Effector memory CD8-positive, alpha-beta T cell (primary cell): ENCODE measurements around the gene IBSP.

Experiments used
- ATAC-seq: fragments of 150-1000 bp; cut with Tn5 transposase; replicated peaks from 2 replicates; pipeline ENCODE4 v1.10.0; 2021; ENCODE audit warnings: mild to moderate bottlenecking, moderate library complexity
- DNase-seq, 3 experiments: peaks; one replicate each; pipeline ENCODE4 v3.0.0; 2021
- H3K27ac Mint-ChIP-seq, 2 donors: one replicate each; pipeline ENCODE4 v1.8.0; 2022; ENCODE audit warnings: mild to moderate bottlenecking in 2 of 2, mixed read lengths in 2 of 2, moderate library complexity in 2 of 2
- H3K27me3 Mint-ChIP-seq, 2 donors: one replicate each; pipeline ENCODE4 v1.8.0; 2022; ENCODE audit warnings: mixed read lengths in 2 of 2
- H3K36me3 Mint-ChIP-seq: one replicate; pipeline ENCODE4 v1.8.0; 2022; ENCODE audit warnings: mild to moderate bottlenecking, moderate library complexity, mixed read lengths; ENCODE audit not compliant: insufficient read depth
- H3K4me1 Mint-ChIP-seq, 2 donors: one replicate each; pipeline ENCODE4 v1.8.0; 2022; ENCODE audit warnings: low read depth in 2 of 2, mixed read lengths in 2 of 2
- H3K4me3 Mint-ChIP-seq, 2 donors: one replicate each; pipeline ENCODE4 v1.8.0; 2022; ENCODE audit warnings: mild to moderate bottlenecking in 2 of 2, mixed read lengths in 2 of 2, moderate library complexity in 2 of 2
- H3K9me3 Mint-ChIP-seq, 2 donors: one replicate each; pipeline ENCODE4 v1.8.0; 2022; ENCODE audit warnings: mixed read lengths in 2 of 2
- total RNA-seq, 9 experiments: gene quantifications; one replicate each; lab custom pipeline; 2026; lab: John Stamatoyannopoulos, UW

IBSP gene, protein sequence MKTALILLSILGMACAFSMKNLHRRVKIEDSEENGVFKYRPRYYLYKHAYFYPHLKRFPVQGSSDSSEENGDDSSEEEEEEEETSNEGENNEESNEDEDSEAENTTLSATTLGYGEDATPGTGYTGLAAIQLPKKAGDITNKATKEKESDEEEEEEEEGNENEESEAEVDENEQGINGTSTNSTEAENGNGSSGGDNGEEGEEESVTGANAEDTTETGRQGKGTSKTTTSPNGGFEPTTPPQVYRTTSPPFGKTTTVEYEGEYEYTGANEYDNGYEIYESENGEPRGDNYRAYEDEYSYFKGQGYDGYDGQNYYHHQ
- total RNA-seq = 0 reads per million in 9 experiments

DNA sequence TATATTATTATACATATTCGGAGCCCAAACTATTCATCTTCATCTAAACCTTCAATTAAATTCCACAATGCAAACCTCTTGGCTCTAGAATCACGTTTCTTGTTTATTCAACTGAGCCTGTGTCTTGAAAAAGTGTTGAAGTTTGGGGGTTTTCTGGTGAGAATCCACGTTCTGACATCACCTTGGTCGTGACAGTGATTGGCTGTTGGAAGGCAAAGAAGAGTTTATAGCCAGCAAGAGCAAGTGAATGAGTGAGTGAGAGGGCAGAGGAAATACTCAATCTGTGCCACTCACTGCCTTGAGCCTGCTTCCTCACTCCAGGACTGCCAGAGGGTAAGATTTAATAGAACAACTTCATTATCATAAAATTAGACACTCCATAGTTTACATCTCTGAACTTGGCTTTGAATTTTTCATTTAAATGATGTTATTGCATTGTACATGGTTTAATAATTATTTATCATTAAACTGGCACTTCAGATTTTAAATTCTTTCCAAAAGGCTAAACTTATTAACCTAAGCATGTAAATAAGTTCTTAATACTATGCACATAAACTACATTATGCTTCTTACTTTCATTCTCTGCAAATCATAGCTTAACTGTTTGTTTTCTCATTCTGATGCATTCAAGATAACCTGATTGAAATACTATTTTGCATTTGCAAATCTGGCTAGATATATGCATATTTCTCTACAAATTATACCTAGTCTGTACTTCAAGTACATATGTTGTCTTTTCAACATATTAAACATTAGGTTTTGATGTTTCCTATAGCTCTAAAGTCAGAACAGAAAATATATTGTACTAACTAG, at the start of gene IBSP:
Gene IBSP, plus strand, starts transcription at position 254 of the 813 bp plus-strand sequence. CDS start 2,808 bp downstream, outside the sequence.
- Mint-ChIP-seq H3K9me3 (no peaks in the 10 kb centered on the region), H3K27ac (no peak within 1 kb of the TSS), H3K36me3 (no peaks in the 10 kb centered on the region), H3K27me3 (peaks cover 0 to 7% of the 10 kb centered on the region in 2 donors), H3K4me3 (no peak within 1 kb of the TSS), H3K4me1 (no peaks in the 10 kb centered on the region)
- ATAC-seq (no peak), DNase-seq (no peak)

DNA sequence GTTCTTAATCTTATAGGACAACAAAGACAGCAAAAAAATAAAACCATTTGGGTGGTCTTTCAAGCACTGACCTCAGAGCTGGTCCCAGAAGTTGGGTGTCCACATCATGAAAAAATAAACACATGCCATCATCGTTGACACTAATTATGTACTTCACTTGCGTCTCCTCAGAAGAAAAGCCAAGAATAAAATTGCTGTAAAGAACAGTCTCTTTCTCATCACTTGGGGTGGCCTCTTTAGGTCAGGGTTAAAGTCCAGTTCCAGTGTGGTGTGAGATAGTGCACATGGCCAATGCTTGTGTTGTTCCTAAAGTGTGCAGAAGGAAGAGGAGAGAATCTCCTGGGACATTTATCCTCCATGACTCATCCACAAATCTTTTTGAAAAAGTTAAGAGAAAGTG, 49.5 kb upstream of the IBSP start:
- Mint-ChIP-seq H3K36me3 (no peaks in the 10 kb centered on the region), H3K4me1 (no peaks in the 10 kb centered on the region), H3K4me3 (no peak overlapping the region), H3K9me3 (peaks cover 2 to 7% of the 10 kb centered on the region in 2 donors), H3K27ac (no peak overlapping the region), H3K27me3 (no peaks in the 10 kb centered on the region)
- ATAC-seq (no peak), DNase-seq (no peak)

- Mint-ChIP-seq H3K27ac (no peak overlapping the region), H3K27me3 (peaks cover 0 to 5% of the 10 kb centered on the region in 2 donors), H3K36me3 (no peaks in the 10 kb centered on the region), H3K9me3 (peaks cover 0 to 3% of the 10 kb centered on the region in 2 donors), H3K4me1 (peaks cover 0 to 1% of the 10 kb centered on the region in 2 donors), H3K4me3 (no peak overlapping the region)
- ATAC-seq (no peak), DNase-seq (no peak)
These were observed 41.1 kb upstream of the IBSP start for GRCh38 chr4:87758270-87758669.

DNA sequence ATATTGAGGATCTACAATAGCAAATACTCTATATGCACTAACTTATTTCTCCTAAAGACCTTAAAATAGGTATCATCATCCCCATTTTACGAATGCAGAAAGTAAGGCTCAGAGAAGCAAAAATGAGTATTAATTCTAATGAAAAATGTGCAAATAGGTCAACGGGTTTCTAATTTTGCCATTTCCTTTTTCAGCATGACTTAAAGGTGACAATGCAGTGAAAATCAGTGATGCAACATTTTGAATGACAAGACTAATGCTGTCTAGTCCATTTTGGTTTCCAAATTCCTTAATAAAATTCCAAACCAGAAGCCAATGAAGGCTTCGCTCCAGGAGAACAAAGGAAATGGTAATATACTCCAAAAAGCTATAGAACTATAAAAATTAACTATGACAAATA, 37.0 kb upstream of the IBSP start:
- Mint-ChIP-seq H3K36me3 (no peaks in the 10 kb centered on the region), H3K27ac (no peak overlapping the region), H3K9me3 (peaks cover 0 to 3% of the 10 kb centered on the region in 2 donors), H3K27me3 (peaks cover 0 to 5% of the 10 kb centered on the region in 2 donors), H3K4me1 (peaks cover 0 to 1% of the 10 kb centered on the region in 2 donors), H3K4me3 (no peak overlapping the region)
- ATAC-seq = no peak
- DNase-seq = no peak

DNA sequence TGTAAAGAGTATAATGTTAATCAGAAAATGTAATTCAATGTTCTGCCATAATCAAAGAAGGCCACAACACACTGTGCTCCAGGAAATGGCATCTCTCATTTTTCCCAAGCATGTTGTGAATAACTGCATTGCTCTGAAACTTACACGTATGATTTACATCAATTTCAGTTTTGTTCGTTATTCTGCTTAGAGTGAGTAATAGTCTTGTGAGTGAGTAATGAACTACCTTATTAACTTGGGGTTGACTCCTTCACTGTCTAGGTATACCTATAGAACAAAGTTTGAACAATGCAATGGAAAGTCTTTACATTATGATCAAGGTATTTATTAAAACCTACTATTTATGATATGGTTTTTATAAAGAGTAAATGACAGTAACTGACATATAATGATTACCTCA, 17.8 kb upstream of the IBSP start:
- H3K27me3 Mint-ChIP-seq = peaks cover 5 to 8% of the 10 kb centered on the region in 2 donors

GRCh38 chr4:87783781-87784180, 15.6 kb upstream of the IBSP start:
- Mint-ChIP-seq H3K27me3 (peaks cover 5 to 8% of the 10 kb centered on the region in 2 donors), H3K36me3 (no peaks in the 10 kb centered on the region), H3K27ac (no peak overlapping the region), H3K4me1 (peaks cover 0 to 1% of the 10 kb centered on the region in 2 donors), H3K9me3 (peaks cover 0 to 2% of the 10 kb centered on the region in 2 donors), H3K4me3 (no peak overlapping the region)
- ATAC-seq (no peak), DNase-seq (no peak)

More for the DNA sequence above, 17.8 kb upstream of the IBSP start:
- DNase-seq (no peak), ATAC-seq (no peak)
- Mint-ChIP-seq H3K4me1 (peaks cover 0 to 1% of the 10 kb centered on the region in 2 donors), H3K27ac (no peak overlapping the region), H3K9me3 (peaks cover 0 to 2% of the 10 kb centered on the region in 2 donors), H3K36me3 (no peaks in the 10 kb centered on the region), H3K4me3 (no peak overlapping the region)

GRCh38 chr4:87785731-87786509, 13.4 kb upstream of the IBSP start:
- Mint-ChIP-seq H3K9me3 (peaks cover 0 to 2% of the 10 kb centered on the region in 2 donors), H3K4me1 (peaks cover 0 to 1% of the 10 kb centered on the region in 2 donors), H3K36me3 (no peaks in the 10 kb centered on the region), H3K27ac (no peak overlapping the region), H3K27me3 (peaks cover 5 to 8% of the 10 kb centered on the region in 2 donors), H3K4me3 (no peak overlapping the region)
- DNase-seq (no peak), ATAC-seq (no peak)

DNA sequence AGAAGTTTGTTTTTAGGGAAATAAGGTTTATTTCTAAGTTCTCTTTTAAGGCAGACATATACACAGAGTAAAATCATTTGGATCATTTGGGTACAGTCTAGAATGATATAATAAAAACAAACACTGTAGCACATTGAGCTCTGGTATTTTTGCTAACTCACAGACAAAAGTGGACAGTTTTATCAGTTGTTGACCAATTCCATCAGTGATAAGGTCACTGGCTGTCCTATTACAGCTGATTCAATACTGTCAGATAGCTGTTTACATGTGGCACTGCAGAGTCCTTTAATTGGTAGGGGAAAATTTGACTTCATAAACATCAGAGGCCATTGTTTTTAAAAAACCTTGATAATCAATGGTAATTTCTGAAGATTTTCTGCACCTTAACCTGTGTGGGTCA, 3.5 kb downstream of the IBSP start:
- DNase-seq (no peak), ATAC-seq (no peak)
- no peaks in the 10 kb centered on the region for H3K9me3 Mint-ChIP-seq
- H3K27ac Mint-ChIP-seq = no peak overlapping the region
- no peak overlapping the region for H3K4me3 Mint-ChIP-seq
- no peaks in the 10 kb centered on the region for H3K4me1 Mint-ChIP-seq
- no peaks in the 10 kb centered on the region for H3K36me3 Mint-ChIP-seq
- H3K27me3 Mint-ChIP-seq = no peaks in the 10 kb centered on the region

GRCh38 chr4:87803421-87803820, 4.1 kb downstream of the IBSP start:
- Mint-ChIP-seq H3K4me1 (no peaks in the 10 kb centered on the region), H3K9me3 (no peaks in the 10 kb centered on the region), H3K36me3 (no peaks in the 10 kb centered on the region), H3K27me3 (no peaks in the 10 kb centered on the region), H3K4me3 (no peak overlapping the region), H3K27ac (no peak overlapping the region)
- ATAC-seq = no peak
- no peak for DNase-seq

DNA sequence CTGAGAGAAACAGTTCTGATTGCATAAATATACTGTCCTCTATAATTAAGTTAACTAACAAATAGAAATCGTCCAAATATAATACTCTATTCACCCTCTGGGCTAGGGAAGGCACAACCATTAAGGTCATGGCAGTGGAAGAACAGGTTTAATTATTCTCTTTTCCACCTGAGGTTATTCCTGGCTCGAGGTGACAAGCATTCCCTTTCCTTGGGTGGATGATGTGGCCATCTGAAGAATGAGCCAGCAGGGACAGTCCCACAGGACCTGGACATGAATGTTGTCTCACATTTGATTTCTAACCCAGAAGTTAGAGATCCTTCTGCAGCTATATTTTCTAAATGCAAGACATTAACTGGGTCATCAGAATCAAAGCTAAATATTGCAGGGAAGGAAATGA, 5.5 kb downstream of the IBSP start:
- no peaks in the 10 kb centered on the region for H3K36me3 Mint-ChIP-seq
- H3K4me3 Mint-ChIP-seq = no peak overlapping the region
- ATAC-seq = no peak
- H3K4me1 Mint-ChIP-seq = no peaks in the 10 kb centered on the region
- DNase-seq = no peak
- no peak overlapping the region for H3K27ac Mint-ChIP-seq
- H3K27me3 Mint-ChIP-seq = no peaks in the 10 kb centered on the region
- H3K9me3 Mint-ChIP-seq = no peaks in the 10 kb centered on the region

DNA sequence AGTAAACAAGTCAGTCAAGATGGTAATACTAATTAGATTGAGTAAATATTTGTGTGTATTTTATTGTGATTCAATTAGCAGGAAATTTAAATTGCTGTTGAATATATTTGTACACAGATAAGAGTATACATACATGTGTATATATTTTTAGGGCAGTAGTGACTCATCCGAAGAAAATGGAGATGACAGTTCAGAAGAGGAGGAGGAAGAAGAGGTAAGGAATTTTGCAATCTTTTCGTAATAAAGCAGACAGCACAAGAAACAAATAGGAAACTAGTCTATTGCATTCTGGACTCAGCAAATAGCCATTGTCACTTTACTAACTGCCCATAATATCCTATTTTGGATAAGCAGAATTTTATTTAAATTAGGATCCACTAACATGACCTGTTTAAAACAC, 6.6 kb downstream of the IBSP start:
- ATAC-seq = no peak
- H3K4me3 Mint-ChIP-seq = no peak overlapping the region

GRCh38 chr4:87806520-87806919, 7.2 kb downstream of the IBSP start:
- DNase-seq (no peak), ATAC-seq (no peak)
- Mint-ChIP-seq H3K27me3 (no peaks in the 10 kb centered on the region), H3K36me3 (no peaks in the 10 kb centered on the region), H3K27ac (no peak overlapping the region), H3K4me3 (no peak overlapping the region), H3K9me3 (peaks cover 0 to 4% of the 10 kb centered on the region in 2 donors), H3K4me1 (no peaks in the 10 kb centered on the region)

More for the DNA sequence above, 6.6 kb downstream of the IBSP start:
- Mint-ChIP-seq H3K36me3 (no peaks in the 10 kb centered on the region), H3K27me3 (no peaks in the 10 kb centered on the region), H3K4me1 (no peaks in the 10 kb centered on the region), H3K27ac (no peak overlapping the region), H3K9me3 (no peaks in the 10 kb centered on the region)
- DNase-seq = no peak

DNA sequence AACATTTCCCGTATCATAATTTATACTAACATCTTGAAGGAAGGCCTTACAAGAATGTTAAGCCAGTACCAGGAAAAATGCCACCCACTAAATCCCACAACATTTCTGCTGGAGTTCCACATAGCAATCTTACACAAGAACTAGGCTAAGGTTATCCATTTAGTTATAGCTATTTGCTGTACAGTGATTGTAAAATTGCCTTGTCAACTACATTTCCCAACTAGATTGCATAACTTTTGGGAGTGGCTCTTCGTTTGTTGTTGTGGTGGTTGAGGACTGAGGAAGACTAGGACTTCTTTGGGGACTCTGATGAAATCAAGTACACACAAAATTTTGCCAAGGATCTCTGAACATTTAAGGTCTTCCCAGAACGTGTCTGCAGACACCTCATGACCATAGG, 8.0 kb downstream of the IBSP start:
- peaks cover 0 to 4% of the 10 kb centered on the region in 2 donors for H3K9me3 Mint-ChIP-seq
- no peaks in the 10 kb centered on the region for H3K36me3 Mint-ChIP-seq
- H3K27me3 Mint-ChIP-seq = no peaks in the 10 kb centered on the region
- no peak overlapping the region for H3K27ac Mint-ChIP-seq
- no peak overlapping the region for H3K4me3 Mint-ChIP-seq
- no peaks in the 10 kb centered on the region for H3K4me1 Mint-ChIP-seq
- DNase-seq (no peak), ATAC-seq (no peak)
